ENCODE measurements around the gene KLF11.

The KLF11 gene

DNA sequence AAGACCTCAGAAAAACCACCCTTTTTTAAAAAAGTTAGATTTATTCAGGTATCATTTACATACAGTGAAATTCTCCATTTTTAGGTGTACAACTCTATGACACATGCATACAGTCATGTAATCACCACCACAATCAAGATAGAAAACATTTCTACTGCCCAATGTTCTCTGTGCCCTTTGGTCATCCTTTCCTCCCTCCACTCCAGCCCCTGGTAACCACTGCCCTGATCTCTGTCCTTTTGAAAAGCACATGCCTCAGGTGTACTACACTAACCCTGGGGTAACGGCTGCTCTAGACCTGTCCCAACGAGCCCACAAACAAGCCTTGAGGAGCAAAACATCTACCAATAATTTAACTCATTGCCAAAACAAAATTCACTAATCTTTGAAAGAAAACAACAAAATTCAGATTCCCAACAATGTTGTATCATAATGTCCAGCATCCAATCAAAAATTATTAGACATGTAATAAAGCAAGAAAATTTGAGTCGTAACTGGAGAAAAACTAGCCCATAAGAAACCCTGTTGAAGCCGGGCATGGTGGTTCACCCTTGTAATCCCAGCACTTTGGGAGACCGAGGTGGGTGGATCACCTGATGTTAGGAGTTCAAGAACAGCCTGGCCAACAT, 25.9 kb upstream of the KLF11 start:
- POLR2A ChIA-PET (ENCODE audit: low non-redundant PET): no interaction called here
- TF ChIP-seq, protein P1, sequence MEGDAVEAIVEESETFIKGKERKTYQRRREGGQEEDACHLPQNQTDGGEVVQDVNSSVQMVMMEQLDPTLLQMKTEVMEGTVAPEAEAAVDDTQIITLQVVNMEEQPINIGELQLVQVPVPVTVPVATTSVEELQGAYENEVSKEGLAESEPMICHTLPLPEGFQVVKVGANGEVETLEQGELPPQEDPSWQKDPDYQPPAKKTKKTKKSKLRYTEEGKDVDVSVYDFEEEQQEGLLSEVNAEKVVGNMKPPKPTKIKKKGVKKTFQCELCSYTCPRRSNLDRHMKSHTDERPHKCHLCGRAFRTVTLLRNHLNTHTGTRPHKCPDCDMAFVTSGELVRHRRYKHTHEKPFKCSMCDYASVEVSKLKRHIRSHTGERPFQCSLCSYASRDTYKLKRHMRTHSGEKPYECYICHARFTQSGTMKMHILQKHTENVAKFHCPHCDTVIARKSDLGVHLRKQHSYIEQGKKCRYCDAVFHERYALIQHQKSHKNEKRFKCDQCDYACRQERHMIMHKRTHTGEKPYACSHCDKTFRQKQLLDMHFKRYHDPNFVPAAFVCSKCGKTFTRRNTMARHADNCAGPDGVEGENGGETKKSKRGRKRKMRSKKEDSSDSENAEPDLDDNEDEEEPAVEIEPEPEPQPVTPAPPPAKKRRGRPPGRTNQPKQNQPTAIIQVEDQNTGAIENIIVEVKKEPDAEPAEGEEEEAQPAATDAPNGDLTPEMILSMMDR (conservative IDR thresholded peaks at IDR 0.05; ENCODE audit: low read depth): no peak
- H3K27ac ChIP-seq: no peak overlapping the region
- CTCF ChIA-PET: no interaction called here
- no peak for DNase-seq (ENCODE audit: low spot score)

DNA sequence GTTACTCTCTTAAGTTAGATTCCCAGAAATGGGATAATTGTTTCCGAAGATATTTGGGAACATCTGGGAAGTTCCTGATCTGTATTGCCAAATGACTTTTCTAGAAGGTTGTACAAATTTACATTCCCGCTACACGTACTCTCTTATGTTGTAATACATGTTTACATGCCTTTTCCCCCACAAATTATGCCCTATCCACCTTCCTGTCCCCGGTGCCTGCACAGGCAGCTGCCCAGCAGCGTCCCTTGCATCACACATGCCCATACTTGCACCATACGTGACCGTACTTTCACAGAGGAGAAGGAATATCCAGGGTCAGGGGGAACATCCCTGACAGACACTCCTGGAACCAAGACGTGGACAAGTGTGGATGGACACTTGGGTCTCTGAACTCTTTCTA, 24.2 kb upstream of the KLF11 start:
- peak overlapping the region; percentile 61 for H3K27ac ChIP-seq
- ChIA-PET CTCF (interaction anchor here (0.7 to 1.5 kb wide), 2 partner anchors 33 to 35 kb away, joined by 3 to 5 read pairs; no protein-coding TSS in a partner anchor), POLR2A (ENCODE audit: low non-redundant PET) (no interaction called here)
- TF ChIP-seq, protein P1 (conservative IDR thresholded peaks at IDR 0.05; ENCODE audit: low read depth): no peak
- DNase-seq (ENCODE audit: low spot score): peak; percentile 39

DNA sequence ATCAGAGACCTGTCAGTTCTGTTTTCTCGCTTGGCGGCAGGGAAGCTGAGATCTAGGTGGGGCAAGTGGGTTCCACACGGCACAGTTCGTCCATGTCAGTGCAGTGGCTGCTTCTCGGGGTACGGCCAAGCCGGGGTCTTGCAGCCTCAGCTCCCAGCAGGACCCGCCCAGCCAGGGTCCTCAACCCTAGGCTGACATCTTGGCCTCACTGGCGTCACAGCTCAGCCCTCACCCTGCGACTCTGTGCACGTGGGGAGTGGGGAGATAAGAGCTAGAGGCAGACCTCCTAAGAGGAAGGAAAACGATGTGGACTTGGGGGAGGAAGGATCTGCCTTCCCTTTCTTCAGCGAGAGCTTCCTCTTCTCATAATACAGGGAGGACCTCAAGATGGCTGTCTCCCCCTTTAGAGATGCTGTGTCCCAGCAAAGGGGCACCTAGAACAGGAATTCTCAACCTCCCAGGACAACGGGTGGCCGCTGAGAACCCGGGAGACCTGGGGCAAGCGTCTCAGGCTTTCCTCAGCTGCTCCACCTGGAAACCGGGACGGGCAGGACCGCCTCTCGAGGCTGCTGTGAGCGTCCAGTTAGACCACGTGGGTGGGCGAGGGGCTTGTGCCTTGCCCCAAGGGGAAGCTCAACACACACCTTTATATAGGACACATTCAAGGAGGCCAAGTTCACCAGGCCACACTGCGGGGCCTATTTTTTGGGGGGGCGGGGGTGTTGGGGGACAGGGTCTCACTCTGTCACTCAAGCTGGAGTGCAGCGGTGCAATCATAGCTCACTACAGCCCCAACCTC, 23.5 kb upstream of the KLF11 start:
- CTCF ChIA-PET: interaction anchor here (1.5 kb wide), 1 partner anchor 36 kb away, joined by 5 read pairs; no protein-coding TSS in a partner anchor
- no peak for DNase-seq (ENCODE audit: low spot score)
- peak overlapping the region; percentile 61 for H3K27ac ChIP-seq
- TF ChIP-seq, protein P1 (conservative IDR thresholded peaks at IDR 0.05; ENCODE audit: low read depth): no peak
- POLR2A ChIA-PET (ENCODE audit: low non-redundant PET): no interaction called here

DNA sequence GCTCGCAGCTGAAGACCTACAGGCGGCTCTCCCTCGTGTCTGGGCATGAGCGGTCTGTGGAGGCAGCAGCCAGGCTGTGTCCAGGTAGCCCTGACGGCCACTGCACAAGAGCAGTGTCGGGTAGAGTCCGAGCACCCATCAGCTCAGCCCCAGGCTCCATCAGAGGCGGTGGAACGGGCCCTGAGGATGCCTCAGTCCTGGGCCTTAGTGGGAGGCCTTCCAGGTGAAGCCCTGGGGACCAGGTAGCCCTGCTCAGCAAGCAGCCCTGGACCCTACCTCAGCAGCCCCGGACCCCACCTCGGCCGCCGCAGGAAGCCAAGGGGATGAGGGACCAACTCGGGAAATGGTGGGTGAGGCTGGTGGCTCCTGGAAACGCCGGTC, 21.3 kb upstream of the KLF11 start:
- ChIA-PET CTCF (interaction anchor here (0.6 to 1.5 kb wide), 3 partner anchors 14 to 877 kb away, joined by 3 to 7 read pairs (median 3); no protein-coding TSS in a partner anchor), POLR2A (ENCODE audit: low non-redundant PET) (no interaction called here)
- no peak overlapping the region for H3K27ac ChIP-seq
- TF ChIP-seq, protein P1 (conservative IDR thresholded peaks at IDR 0.05; ENCODE audit: low read depth): no peak
- DNase-seq (ENCODE audit: low spot score): no peak

DNA sequence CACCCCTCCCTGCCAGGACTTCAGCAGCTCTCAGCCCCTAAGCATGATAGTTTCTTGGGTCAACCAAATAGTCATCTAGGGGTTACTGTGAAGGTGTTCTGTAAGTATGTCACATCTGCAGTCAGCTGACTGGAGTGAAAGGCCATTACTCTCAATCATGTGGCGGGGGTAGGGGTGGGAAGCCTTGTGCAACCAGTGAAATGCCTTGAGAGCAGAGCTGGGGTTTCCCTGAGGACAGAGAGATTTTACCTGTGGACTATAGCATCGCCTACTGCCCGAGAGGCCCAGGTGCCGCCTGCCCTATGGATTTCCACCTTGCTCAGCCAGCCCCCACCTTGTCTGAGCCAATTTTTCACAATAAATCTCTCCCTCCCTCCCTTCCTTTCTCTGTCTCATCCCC, 20.9 kb upstream of the KLF11 start:
- CTCF ChIA-PET: interaction anchor here (1.5 kb wide), 1 partner anchor 14 kb away, joined by 7 read pairs; no protein-coding TSS in a partner anchor
- DNase-seq (ENCODE audit: low spot score): no peak
- H3K27ac ChIP-seq: no peak overlapping the region
- POLR2A ChIA-PET (ENCODE audit: low non-redundant PET): no interaction called here
- TF ChIP-seq, protein P1 (conservative IDR thresholded peaks at IDR 0.05; ENCODE audit: low read depth): no peak

DNA sequence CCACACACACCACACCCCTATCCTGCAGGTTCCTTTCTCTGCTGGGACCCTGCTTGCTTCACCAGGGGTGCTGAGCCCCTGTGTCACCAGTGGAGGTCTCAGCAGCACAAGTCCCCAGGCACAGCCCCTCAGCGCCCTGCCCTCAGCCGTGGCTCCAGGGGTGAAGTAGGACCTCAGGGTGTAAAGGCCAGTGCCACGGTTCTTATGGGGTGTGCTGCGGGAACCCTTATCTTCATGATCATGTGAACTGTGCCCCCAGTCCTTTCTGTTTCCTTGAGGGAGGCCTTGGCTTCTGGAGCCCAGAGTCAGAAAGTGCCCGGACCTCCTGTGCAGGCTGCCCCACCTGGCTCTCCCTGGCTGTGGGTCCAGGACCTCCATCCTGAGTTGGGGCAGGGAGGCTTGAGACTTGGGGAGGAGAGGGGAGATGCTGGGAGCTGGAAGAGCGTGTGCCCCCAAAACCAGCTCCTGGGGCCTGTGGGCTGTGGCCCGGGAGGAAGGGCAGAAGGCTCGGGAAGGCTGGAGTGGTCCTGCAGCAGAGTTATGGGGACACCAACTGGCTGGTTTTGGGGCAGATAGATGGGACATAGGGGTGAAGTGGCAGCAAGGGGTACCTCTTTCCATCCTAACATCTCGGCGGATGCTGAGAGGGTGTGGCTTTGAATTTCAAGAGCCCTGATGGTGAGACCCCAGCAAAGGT, 20.2 kb upstream of the KLF11 start:
- CTCF ChIA-PET: interaction anchor here (0.6 kb wide), 1 partner anchor 178 kb away, joined by 5 read pairs; no protein-coding TSS in a partner anchor
- TF ChIP-seq, protein P1 (conservative IDR thresholded peaks at IDR 0.05; ENCODE audit: low read depth): no peak
- POLR2A ChIA-PET (ENCODE audit: low non-redundant PET): no interaction called here
- H3K27ac ChIP-seq: no peak overlapping the region
- DNase-seq (ENCODE audit: low spot score): no peak

All from RWPE1 (cell line).